GM19455 (cell line): Measurements from ENCODE around the gene FOXK2.
A peak's percentile ranks its signal among the peaks of the same experiment; 100 is the strongest.
"Not testable (repeated sequence)": the region's sequence is repeated elsewhere in the genome, so short reads cannot be mapped to it uniquely, and the experiment has no call there.

ENCODE experiments used
- ATAC-seq: cut with Tn5 transposase; IDR thresholded peaks from one replicate; pipeline ENCODE4 v1.9.1; 2021; ENCODE audit not compliant: unreplicated experiment

Gene FOXK2

DNA sequence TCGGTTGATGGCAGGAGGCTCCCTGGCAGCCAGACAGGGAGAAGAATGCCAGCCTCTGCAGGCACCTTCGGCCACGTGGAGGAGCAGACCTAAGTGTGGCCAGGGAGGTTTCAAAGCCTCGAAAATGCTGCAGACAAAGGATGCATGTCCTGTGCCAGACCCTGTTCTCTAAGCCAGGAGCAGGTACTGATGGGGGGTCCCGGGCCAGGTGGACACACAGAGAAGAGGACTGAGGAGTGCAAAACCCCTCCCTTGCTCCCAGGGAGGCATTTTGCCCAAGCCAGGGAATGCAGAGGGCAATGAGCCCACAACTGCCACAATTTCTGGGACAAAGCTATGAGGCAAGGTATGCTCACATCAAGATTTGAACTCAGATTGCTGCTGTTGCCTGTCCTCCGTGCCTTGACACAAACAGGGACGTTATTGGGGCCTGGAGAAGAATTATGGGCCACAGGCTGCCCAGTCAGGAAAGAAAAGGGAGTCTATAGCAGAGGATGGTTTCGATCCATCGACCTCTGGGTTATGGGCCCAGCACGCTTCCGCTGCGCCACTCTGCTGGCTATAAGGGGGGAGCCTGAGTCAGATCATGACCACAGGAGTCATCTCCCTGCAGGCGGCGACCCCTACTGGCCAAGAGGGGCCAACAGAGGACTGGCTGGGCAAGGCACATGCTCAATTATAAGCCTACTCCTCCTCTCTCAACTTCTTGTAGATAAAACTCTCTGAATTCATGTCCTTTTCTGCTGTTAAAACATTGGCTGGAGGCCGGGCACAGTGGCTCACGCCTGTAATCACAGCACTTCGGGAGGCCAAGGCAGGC, 25.1 kb upstream of the FOXK2 start:
- ATAC-seq, result peak; percentile 54

DNA sequence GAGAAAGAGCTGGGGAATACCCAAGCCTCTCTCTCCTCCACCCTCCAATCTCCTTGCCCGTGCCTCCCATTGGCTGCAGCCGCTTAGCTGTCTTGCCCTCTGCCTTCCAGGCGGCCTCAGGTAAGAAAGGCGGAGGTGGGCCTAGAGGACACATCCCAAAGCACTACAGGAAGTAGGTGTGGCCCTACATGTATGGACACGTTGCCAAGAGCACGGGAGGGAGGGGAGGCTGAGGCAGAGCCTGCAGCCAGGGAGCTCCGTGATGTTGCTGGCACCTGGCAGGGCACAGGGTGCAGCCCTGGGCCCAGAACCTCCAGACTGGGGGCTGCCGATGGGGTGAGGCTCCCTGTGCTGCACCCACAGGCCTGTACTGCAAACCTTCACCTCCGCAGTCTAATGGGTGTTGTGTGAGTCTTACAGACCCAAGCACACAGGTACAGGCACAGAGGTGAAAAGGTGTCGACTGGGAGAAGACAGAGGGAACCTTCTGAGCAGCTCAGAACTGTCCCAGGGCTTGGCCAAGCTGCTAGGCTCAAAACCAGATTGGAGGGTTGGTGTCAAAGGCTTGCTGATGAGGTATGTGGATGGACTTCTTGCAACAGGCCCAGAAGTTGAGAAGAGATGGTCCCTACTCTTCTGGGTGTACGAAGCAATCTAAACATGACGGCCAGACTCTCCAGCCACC, 23.5 kb upstream of the FOXK2 start:
- ATAC-seq, result no peak

DNA sequence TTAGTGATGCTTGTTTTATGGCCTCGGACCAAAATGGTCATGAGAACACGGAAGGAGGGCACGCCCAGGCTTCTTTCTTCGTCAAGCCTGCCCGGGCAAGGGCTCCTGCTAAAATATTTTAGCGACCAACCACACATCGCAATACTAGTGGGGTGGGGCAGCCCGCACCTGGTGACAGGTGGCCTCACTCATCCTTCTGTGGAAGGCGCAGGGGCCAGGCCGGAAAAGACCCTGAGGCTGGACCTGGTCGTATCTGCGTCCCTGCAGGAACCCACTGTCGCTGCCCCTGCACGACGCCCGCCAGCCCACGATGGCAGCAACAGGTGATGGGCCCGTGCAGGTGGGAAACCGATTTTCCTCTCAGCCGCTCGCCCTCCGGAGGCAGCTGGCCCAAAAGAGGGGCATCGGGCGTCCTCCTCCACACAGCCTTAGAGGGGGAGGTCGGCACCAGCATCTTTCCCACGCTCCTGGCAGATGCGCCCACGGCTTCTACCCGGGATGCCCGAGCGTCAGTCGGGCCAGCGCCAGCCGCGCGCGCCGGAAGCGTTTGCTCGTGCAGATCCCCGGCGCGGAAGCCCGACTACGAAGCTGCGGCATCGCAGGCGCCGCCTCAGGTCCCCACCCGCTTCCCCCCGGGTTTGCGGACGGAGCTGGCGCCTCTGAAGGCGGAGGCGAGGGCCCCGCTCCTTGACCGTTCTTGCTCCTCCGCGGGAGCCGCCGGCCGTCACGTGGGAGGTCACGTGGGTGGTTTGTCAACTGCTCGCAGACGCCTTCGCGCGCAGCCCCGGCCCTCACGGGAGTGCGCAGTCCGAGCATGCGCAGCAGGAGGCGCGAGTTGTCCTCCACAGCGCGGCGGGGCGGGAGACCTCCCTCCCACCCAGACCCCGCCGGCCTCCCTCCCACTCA, 22.8 kb upstream of the FOXK2 start:
- ATAC-seq, result peak; percentile 42

DNA sequence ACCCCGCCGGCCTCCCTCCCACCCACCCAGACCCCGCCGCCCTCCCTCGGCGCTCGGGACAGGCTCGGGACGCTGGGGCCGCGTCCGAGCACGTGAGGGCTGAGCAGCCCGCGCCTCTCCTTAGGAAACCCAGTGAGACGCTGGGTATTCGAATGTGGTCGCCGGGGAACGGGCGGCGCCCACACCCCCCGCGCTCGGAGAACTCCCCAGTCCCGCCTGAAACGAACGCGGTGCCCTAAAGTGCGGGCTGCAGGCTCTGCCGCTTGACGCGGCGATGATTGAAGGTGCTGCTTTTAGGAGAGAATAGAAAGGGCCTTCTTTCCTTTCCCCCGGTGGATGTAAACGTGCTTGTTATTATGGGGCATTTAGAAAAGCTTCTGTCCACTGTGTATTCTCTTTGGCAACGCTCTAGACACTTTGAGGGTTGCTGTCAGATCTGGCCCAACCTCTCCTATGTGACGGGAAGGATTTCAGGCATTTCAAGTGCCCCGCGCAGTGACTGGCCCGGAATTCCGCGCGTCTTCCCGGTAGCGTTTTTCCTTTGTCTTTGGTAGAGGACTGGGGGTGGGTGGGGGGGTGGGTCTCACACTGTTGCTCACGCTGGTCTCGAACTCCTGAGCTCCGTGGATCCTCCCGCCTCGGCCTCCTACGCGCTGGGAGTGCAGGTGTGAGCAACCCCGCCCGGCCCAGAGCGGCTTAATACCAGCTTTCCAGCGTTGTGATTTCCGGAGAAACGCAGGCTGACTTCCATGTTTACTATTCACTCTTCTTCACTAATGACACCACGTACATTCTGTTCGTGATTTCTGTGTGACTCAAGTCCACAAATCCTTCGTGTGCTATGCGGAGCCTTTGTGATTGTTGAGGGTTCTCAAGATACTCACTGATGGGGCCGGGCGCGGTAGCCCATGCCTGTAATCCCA, 21.8 kb upstream of the FOXK2 start:
- ATAC-seq, result no peak

DNA sequence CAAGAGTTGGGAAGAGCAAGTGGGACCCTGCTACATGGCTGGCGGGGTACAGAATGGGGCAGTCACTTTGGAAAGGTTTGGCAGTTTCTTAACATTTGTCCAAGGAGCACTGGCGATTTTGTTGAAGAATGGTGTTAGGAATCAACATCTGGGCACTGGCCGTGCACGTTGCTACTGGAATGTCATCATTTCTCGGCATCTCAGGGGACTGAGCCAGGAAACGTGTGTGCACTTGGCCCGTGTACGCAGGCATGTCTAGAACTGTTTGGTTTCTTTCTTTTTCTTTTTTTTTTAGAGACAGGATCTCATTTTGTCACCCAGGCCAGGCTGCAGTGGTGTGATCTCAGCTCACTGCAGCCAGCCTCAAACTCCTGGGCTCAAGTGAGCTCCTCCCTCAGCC, 17.3 kb upstream of the FOXK2 start:
- ATAC-seq, result no peak

DNA sequence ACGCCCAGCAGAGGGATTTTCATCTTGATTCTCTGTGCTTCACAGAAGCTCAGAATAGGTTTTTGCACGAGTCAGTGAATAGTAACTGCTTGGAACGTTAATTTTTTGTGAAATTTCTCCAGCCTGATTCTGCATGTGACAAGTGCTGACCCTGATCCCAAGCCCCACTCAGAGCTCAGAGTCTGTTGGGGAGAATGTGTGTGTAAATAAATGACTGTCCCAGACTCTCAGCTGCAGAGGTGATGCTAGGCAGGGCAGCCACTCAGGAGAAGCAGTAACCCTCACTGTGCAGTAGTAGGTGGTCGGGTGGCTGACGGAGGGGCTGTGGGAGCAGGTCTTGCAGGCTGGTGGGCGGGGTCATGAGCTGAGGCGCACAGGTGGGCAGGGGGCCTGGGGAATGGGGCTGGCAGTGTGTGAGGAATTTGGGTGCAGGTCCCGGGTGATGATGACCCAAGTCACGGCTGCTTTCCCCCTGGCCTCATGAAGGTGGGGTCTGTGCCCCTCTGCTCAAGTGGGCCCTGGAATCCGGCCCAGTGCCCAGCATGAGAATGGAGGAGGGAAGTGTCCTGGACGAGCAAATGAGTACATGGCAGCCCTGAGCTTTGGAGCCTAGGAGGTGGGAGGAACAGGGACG, 16.3 kb upstream of the FOXK2 start:
- no peak for ATAC-seq

GRCh38 chr17:82503728-82504308, 15.7 kb upstream of the FOXK2 start:
- ATAC-seq, result no peak

DNA sequence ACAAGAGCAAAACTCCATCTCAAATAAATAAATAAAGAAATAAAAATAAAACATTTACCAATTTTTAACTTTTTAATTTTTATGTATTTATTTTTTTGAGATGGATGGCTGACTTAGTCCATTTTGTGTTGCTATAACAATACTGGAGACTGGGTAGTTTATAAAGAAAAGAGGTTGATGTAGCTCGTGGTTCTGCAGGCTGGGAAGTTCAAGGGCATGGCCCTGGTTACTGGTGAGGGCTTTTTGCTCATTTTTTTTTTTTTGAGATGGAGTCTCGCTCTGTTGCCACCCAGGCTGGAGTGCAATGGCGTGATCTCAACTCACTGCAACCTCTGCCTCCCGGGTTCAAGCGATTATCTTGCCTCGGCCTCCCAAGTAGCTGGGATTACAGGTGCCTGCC, 14.2 kb upstream of the FOXK2 start:
- no peak for ATAC-seq

DNA sequence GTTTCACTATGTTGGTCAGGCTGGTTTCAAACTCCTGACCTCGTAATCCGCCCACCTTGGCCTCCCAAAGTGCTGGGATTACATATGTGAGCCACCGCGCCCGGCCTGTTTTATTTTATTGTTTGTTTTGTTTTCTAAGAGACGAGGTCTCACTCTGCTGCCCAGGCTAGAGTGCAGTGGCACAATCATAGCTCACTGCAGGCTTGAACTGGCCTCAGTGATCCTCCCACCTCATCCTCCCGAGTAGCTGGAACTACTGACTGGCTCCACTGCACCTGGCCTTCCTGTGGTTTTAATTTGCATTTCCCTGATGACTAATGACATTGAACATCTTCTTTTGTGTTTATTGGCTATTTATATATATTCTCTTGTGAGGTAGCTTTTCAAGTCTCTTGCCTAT, 13.1 kb upstream of the FOXK2 start:
- peak; percentile 76 for ATAC-seq

DNA sequence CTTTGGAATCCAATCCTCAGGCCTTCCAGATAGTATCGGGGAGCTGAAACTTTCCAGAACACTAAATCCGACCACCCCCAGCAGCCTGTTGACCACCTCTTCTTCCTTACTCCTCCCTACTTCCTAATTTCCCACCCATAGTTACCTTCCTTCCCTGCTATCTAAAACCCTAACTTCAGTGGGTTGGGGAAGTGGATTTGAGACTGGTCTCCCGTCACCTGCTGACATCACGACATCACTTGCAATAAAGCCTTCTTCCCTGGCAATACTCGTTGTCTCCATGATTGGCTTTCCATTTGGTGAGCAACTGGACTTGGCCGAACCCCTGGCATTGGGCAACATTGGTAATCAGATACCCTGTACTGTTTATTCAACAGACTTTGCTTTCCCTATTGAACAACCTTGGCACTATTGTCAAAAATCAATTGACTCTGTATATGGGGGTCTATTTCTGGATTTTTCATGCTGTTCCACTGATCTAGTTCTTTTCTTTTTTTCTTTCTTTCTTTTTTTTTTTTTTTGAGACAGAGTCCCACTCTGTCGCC, 11.8 kb upstream of the FOXK2 start:
- no peak for ATAC-seq

DNA sequence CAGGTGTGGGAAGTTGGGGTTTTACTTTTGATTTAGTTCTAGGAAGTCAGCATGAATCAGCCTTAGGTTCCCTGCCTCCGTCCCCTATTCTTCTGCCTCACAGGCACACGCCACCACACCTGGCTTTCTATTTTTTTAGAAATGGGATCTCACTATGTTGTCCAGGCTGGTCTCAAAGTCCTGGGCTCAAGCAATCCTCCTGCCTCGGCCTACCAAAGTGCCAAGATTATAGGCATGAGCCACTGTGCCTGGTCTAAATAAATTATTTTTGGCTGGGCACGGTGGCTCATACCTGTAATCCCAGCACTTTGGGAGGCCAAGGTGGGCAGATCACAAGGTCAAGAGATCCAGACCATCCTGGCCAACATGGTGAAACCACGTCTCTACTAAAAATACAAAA, 7.9 kb upstream of the FOXK2 start:
- not testable (repeated sequence) for ATAC-seq

DNA sequence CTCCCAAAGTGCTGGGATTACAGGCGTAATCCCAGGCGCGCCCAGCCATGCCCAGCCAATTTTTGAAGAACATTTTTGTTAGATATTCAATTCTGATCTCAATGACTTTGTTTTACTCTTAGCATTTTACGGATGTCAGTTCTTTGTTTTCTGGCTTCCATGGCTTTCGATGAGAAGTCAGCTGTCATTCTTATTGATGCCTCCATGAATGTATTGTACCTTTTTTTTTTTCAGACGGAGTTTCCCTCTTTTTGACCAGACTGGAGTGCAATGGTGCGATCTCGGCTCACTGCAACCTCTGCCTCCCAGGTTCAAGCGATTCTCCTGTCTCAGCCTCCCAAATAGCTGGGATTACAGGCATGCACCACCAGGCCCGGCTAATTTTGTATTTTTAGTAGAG, 5.7 kb upstream of the FOXK2 start:
- not testable (repeated sequence) for ATAC-seq

GRCh38 chr17:82517230-82517865, 2.2 kb upstream of the FOXK2 start:
- ATAC-seq, result no peak

- no peak for ATAC-seq
Measured at GRCh38 chr17:82519971-82520903, 705 bp downstream of the FOXK2 start.

DNA sequence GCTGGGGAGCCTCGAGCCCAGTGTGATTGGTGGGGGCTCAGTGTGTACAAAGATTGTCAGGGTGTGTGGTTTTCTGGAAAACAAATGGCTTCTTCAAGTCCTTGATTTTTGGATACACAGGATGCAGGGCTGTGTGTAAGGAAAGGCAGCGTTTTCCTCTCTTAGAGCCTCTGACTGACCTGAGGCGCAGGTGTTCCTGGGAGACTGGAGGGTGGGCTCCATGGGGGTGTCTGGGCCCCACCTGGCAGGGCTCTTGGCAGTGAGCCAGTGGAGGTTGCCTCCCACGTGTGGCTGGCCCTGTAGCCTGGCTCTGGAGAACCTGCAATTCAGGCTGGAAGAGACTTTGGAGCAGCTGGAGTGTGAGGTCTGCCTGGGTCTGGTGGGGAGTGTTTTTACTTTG, 5.0 kb downstream of the FOXK2 start:
- no peak for ATAC-seq

GRCh38 chr17:82525712-82526111, 6.2 kb downstream of the FOXK2 start:
- no peak for ATAC-seq

- no peak for ATAC-seq
Measured at GRCh38 chr17:82527898-82528297, 8.4 kb downstream of the FOXK2 start.
